Stomach (tissue), 9 donors: ENCODE measurements around the gene ACTN4. TPM values are rescaled to one million over a fixed set of nuclear protein-coding genes. Genes with fewer than 3 reads are reported as not detected.

ENCODE experiments used
- DNase-seq, 2 donors: peaks; one replicate each; pipeline versions ENCODE4 v3.0.0 to v3.0.0-alpha.2; 2013 to 2019
- H3K27ac ChIP-seq, 5 donors: fragments of 200-600 bp in 4 of 5; sonication (generic) in 4 of 5; one replicate each; pipeline ENCODE4 v1.5.1; 2013 to 2019; ENCODE audit warnings: mild to moderate bottlenecking in 1 of 5, moderate library complexity in 1 of 5
- H3K27me3 ChIP-seq, 3 donors: fragments of 200-600 bp; sonication (generic); one replicate each; pipeline ENCODE4 v1.5.1; 2017 to 2019; ENCODE audit warnings: mixed run types in 1 of 3
- H3K36me3 ChIP-seq, 4 donors: fragments of 200-600 bp; sonication (generic); 1 replicate in 3 of 4; 2 replicates in 1 of 4; pipeline ENCODE4 v1.5.1; 2016 to 2019
- H3K4me1 ChIP-seq, 4 donors: fragments of 200-600 bp; sonication (generic); one replicate each; pipeline ENCODE4 v1.5.1; 2016 to 2019
- H3K4me3 ChIP-seq, 4 donors: fragments of 200-600 bp; sonication (generic) in 3 of 4; one replicate each; pipeline ENCODE4 v1.5.1; 2016 to 2019; ENCODE audit warnings: mild to moderate bottlenecking in 1 of 4
- H3K9me3 ChIP-seq, 4 donors: fragments of 200-600 bp; sonication (generic); one replicate each; pipeline ENCODE4 v1.5.1; 2016 to 2019
- CTCF ChIP-seq, 7 experiments: fragments of 450-650 bp in 4 of 7; fragments of 200-600 bp in 3 of 7; sonication (generic) in 3 of 7; IDR thresholded peaks; one replicate each; pipeline ENCODE4 v1.5.1; 2016 to 2019; ENCODE audit warnings: antibody characterized with exemption in 7 of 7, control low read depth in 2 of 7, mild to moderate bottlenecking in 1 of 7
- EP300 ChIP-seq: sonication (generic); formaldehyde crosslinking; IDR thresholded peaks from one replicate; pipeline ENCODE4 v1.6.1; 2017; ENCODE audit warnings: antibody characterized with exemption
- POLR2A ChIP-seq, 4 donors: fragments of 450-650 bp; IDR thresholded peaks; one replicate each; pipeline ENCODE4 v1.6.1; 2016; ENCODE audit warnings: antibody characterized with exemption in 4 of 4, control low read depth in 2 of 4, mild to moderate bottlenecking in 1 of 4, moderate library complexity in 1 of 4
- POLR2AphosphoS5 ChIP-seq, 3 donors: sonication (generic); formaldehyde crosslinking; IDR thresholded peaks; one replicate each; pipeline ENCODE4 v1.6.1; 2016; ENCODE audit warnings: antibody characterized with exemption in 3 of 3
- WGBS, 5 donors: extraction: QIAGEN DNeasy Blood & Tissue Kit in 3 of 5; methylation state at CpG; one replicate each; pipeline versions ENCODE4 v1.1.5 to v1.1.7; 2013 to 2018; 5-methylcytosine and 5-hydroxymethylcytosine counted together
- intact Hi-C: fragments of 100-400 bp; cut with DNase I; formaldehyde crosslinking; loops from one replicate; pipeline ENCODE4 v1.15.1; 2023; ENCODE audit warnings: low total_unique reads
- polyA plus RNA-seq, 3 donors: library from polyadenylated mRNA; stranded (reverse); fragments of 200-250 nt; gene quantifications; one replicate each; pipeline ENCODE4 v1.2.3, GENCODE V29; 2013
- total RNA-seq, 5 donors: library from RNA; depleted of rRNA; stranded (reverse); fragments of >200 nt; gene quantifications; one replicate each; pipeline versions ENCODE4 v1.1.0 to v1.2.3, GENCODE V29; 2014 to 2016
- donor health status: healthy with polysubstance abuse.
- donor health status: Bipolar disorder and iron deficiency.
- donor health status: healthy.

The ACTN4 gene
- total and polyA plus RNA-seq, 8 donors, result 55.3 to 343 (median 261) TPM

GRCh38 chr19:38740932-38741331 lies 93.5 kb downstream of the ACTN4 start:
- Histone ChIP-seq H3K27me3 (peaks cover 0 to 10% (median 0%) of the 10 kb centered on the region in 3 donors), H3K27ac (no peak overlapping the region), H3K4me3 (no peak overlapping the region), H3K4me1 (peaks cover 4 to 17% (median 15%) of the 10 kb centered on the region in 4 donors), H3K36me3 (no peaks in the 10 kb centered on the region), H3K9me3 (no peaks in the 10 kb centered on the region)
- DNase-seq, result no peak
- TF ChIP-seq CTCF (IDR thresholded peaks at IDR 0.05), result no peak
- TF ChIP-seq POLR2AphosphoS5 (IDR thresholded peaks at IDR 0.05), result no peak
- TF ChIP-seq EP300, result no peak
- TF ChIP-seq POLR2A (IDR thresholded peaks at IDR 0.05), result no peak
- intact Hi-C loops, result no loop called here
- 88 to 100% (median 96%) methylated on average over 2 of the region's 2 CpGs for WGBS, 5 donors

- no peak for TF ChIP-seq CTCF (IDR thresholded peaks at IDR 0.05)
- Histone ChIP-seq H3K27ac (no peak overlapping the region), H3K4me1 (peaks cover 0 to 9% (median 8%) of the 10 kb centered on the region in 4 donors), H3K4me3 (no peak overlapping the region), H3K36me3 (no peaks in the 10 kb centered on the region), H3K27me3 (peaks cover 0 to 5% (median 0%) of the 10 kb centered on the region in 3 donors), H3K9me3 (no peaks in the 10 kb centered on the region)
- WGBS, 5 donors, result 94 to 98% (median 95%) methylated on average over 15 of the region's 15 CpGs
- no peak for DNase-seq
- intact Hi-C loops, result no loop called here
Measured at GRCh38 chr19:38741670-38742069, 94.2 kb downstream of the ACTN4 start.

GRCh38 chr19:38742296-38742695 lies 94.8 kb downstream of the ACTN4 start:
- Histone ChIP-seq H3K4me3 (no peak overlapping the region), H3K27me3 (peaks cover 0 to under 1% (median 0%) of the 10 kb centered on the region in 3 donors), H3K36me3 (no peaks in the 10 kb centered on the region), H3K9me3 (no peaks in the 10 kb centered on the region), H3K27ac (no peak overlapping the region), H3K4me1 (peaks cover 0 to 3% (median 2%) of the 10 kb centered on the region in 4 donors)
- no peak for TF ChIP-seq POLR2AphosphoS5 (IDR thresholded peaks at IDR 0.05)
- TF ChIP-seq POLR2A (IDR thresholded peaks at IDR 0.05), result no peak
- TF ChIP-seq CTCF (IDR thresholded peaks at IDR 0.05), result no peak
- TF ChIP-seq EP300, result no peak
- no peak for DNase-seq
- intact Hi-C loops, result no loop called here
- 92 to 97% (median 93%) methylated on average over 9 of the region's 9 CpGs for WGBS, 5 donors

GRCh38 chr19:38742906-38743305 lies 95.5 kb downstream of the ACTN4 start:
- H3K27ac ChIP-seq, result no peak overlapping the region
- TF ChIP-seq POLR2AphosphoS5 (IDR thresholded peaks at IDR 0.05) (no peak), EP300 (no peak), CTCF (IDR thresholded peaks at IDR 0.05) (no peak), POLR2A (IDR thresholded peaks at IDR 0.05) (no peak)

More at GRCh38 chr19:38742906-38743305, 95.5 kb downstream of the ACTN4 start:
- no peaks in the 10 kb centered on the region for H3K4me1 ChIP-seq
- H3K9me3 ChIP-seq, result no peaks in the 10 kb centered on the region
- no peaks in the 10 kb centered on the region for H3K27me3 ChIP-seq
- H3K4me3 ChIP-seq, result no peak overlapping the region
- no peak for DNase-seq
- WGBS, 5 donors, result 80 to 94% (median 86%) methylated on average over 5 to 6 of the region's 6 CpGs
- H3K36me3 ChIP-seq, result no peaks in the 10 kb centered on the region
- intact Hi-C loops, result no loop called here
